Muscle of leg (tissue), 11 donors: ENCODE results near the gene CCDC78. TPM values are rescaled to one million over a fixed set of nuclear protein-coding genes. Genes with fewer than 3 reads are reported as not detected.
"Not testable (repeated sequence)": the region's sequence is repeated elsewhere in the genome, so short reads cannot be mapped to it uniquely, and the experiment has no call there.

Experiments used
- DNase-seq: peaks from one replicate; pipeline ENCODE4 v3.0.0; 2013
- H3K27ac ChIP-seq: one replicate; pipeline ENCODE4 v1.5.1; 2013; ENCODE audit warnings: mild to moderate bottlenecking, low read length, control low read depth
- H3K27me3 ChIP-seq: one replicate; pipeline ENCODE4 v1.6.1; 2013; ENCODE audit warnings: low read length; ENCODE audit not compliant: control insufficient read depth, insufficient read depth
- H3K36me3 ChIP-seq: one replicate; pipeline ENCODE4 v1.6.1; 2013; ENCODE audit warnings: low read length; ENCODE audit not compliant: control insufficient read depth, insufficient read depth
- H3K4me1 ChIP-seq: one replicate; pipeline ENCODE4 v1.6.1; 2013; ENCODE audit warnings: low read length; ENCODE audit not compliant: control insufficient read depth, insufficient read depth
- H3K4me3 ChIP-seq: one replicate; pipeline ENCODE4 v1.5.1; 2013; ENCODE audit warnings: low read length, control low read depth
- H3K9me3 ChIP-seq: replicated peaks from 2 replicates; pipeline ENCODE4 v1.6.1; 2013; ENCODE audit warnings: low read depth, low read length; ENCODE audit not compliant: control insufficient read depth
- WGBS: methylation state at CpG from one replicate; pipeline ENCODE4 v1.1.5; 2013; ENCODE audit warnings: missing lambda C conversion rate; ENCODE audit not compliant: insufficient coverage; 5-methylcytosine and 5-hydroxymethylcytosine counted together
- polyA plus RNA-seq, 8 donors: library from polyadenylated mRNA; unstranded; fragments of 120-200 nt; gene quantifications; one replicate each; pipeline versions ENCODE4 v1.2.1 to v1.2.3, GENCODE V29; 2013; ENCODE audit warnings: inconsistent platforms in 1 of 8, low replicate concordance in 1 of 8; ENCODE audit not compliant: insufficient read length in 8 of 8, insufficient read depth in 1 of 8
- total RNA-seq: library from RNA; stranded (reverse); fragments of 120-200 nt; gene quantifications from one replicate; pipeline ENCODE4 v1.2.4, GENCODE V29; 2013

Gene CCDC78
- total and polyA plus RNA-seq, 9 donors, result 0.18 to 2.1 (median 1.3) TPM

DNA sequence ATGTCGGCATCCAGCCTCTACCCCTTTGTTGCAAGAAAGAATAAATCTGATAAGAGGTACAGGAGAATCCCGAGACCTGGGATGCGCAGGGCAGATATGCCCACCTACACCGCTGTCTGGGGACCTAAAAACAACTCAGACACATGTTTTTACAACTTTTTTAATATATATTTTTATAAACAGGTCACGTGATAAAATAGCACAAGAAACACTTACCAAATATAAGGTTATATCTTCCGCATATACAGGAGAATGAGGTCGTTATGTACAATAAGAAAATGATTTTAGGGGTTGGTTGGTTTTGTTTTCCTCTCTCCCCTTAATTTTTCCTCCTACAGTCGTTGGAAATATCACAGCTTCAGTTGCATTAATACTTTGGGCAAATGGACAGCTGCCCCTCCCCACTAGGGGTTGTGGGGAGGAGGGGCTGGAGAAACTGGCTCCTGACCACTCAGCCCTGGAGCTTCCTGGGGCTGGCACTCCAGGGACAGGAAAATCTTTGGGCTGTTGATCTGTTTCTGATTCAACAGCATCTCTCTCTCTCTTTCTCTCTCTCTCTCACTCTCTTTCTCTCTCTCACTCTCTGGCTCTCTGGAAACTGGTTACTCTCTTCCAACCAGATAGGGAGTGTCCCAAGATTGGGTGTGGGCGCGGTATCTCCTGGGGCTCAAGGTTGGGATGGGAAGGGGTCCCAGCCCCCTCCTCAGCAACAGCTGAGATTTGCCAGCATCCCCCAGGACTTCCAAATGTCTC lies 33.7 kb downstream of the CCDC78 start:
- H3K27me3 ChIP-seq, result peaks cover 62% of the 10 kb centered on the region
- no peak overlapping the region for H3K4me3 ChIP-seq
- H3K27ac ChIP-seq, result no peak overlapping the region
- DNase-seq, result no peak
- H3K4me1 ChIP-seq, result peaks cover 30% of the 10 kb centered on the region
- H3K9me3 ChIP-seq, result no peaks in the 10 kb centered on the region
- 90% methylated on average over 2 of the region's 10 CpGs for WGBS
- peaks cover under 1% of the 10 kb centered on the region for H3K36me3 ChIP-seq

DNA sequence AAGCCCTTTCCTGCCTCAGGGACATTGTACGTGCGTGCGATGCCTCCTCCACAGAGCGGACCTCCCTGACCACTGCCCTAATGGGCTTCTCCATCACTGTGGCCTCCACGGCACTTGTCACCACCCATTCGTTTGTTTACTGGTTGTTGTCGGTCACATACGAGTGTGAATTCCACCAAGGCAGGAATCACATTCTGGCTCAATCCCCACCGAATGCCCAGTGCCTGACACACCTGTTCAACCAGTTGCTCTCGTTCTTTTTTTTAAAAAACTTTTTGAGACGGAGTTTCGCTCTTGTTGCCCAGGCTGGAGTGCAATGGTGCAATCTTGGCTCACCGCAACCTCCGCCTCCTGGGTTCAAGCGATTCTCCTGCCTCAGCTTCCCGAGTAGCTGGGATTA lies 35.0 kb downstream of the CCDC78 start:
- Histone ChIP-seq H3K27me3 (peaks cover 53% of the 10 kb centered on the region), H3K36me3 (peaks cover 14% of the 10 kb centered on the region), H3K4me1 (peaks cover 30% of the 10 kb centered on the region)
- H3K4me3 ChIP-seq, H3K9me3 ChIP-seq, DNase-seq, H3K27ac ChIP-seq: not testable (repeated sequence)
- 82% methylated on average over 10 of the region's 16 CpGs for WGBS

GRCh38 chr16:689175-689897 lies 36.9 kb downstream of the CCDC78 start:
- no peak for DNase-seq
- H3K4me1 ChIP-seq, result peaks cover 27% of the 10 kb centered on the region
- H3K36me3 ChIP-seq, result peaks cover 25% of the 10 kb centered on the region
- peak overlapping the region; percentile 80 for H3K27ac ChIP-seq
- 84% methylated on average over 26 of the region's 26 CpGs for WGBS
- no peaks in the 10 kb centered on the region for H3K9me3 ChIP-seq
- peak overlapping the region; percentile 91 for H3K4me3 ChIP-seq
- H3K27me3 ChIP-seq, result peaks cover 35% of the 10 kb centered on the region

- H3K36me3 ChIP-seq, result peaks cover 36% of the 10 kb centered on the region
- no peak for DNase-seq
- 92% methylated on average over 18 of the region's 19 CpGs for WGBS
- H3K4me1 ChIP-seq, result peaks cover 37% of the 10 kb centered on the region
- H3K27me3 ChIP-seq, result peaks cover 17% of the 10 kb centered on the region
- no peak overlapping the region for H3K27ac ChIP-seq
- H3K4me3 ChIP-seq, result no peak overlapping the region
- no peaks in the 10 kb centered on the region for H3K9me3 ChIP-seq
These were observed 38.7 kb downstream of the CCDC78 start for GRCh38 chr16:687499-687898.

- H3K9me3 ChIP-seq, result no peaks in the 10 kb centered on the region
- H3K4me3 ChIP-seq, result no peak overlapping the region
- H3K27ac ChIP-seq, result no peak overlapping the region
- peaks cover 41% of the 10 kb centered on the region for H3K4me1 ChIP-seq
- H3K36me3 ChIP-seq, result peaks cover 45% of the 10 kb centered on the region
- no peak for DNase-seq
- H3K27me3 ChIP-seq, result peaks cover 9% of the 10 kb centered on the region
- 92% methylated on average over 51 of the region's 51 CpGs for WGBS
These were observed 39.6 kb downstream of the CCDC78 start for GRCh38 chr16:686459-687260.

DNA sequence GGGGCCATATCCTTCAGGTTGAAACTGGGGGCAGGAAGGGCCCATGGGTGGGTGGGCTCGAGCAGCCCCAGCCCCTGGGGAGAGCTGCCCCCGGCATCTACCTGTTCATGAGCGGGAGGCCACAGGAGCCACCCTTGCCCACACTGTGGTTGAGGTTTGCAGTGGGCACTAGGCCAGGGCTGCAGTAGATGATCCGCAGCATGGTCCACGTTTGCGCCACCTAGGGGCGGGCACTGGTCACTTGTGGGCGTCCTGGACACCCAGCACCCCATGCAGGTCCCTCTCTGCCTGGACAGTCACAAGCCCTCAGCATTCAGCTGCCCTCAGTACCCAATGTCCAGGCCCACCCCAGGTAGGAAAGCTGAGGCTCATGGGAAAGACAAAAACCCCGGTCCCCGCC lies 40.3 kb downstream of the CCDC78 start:
- 72% methylated on average over 9 of the region's 10 CpGs for WGBS
- H3K27me3 ChIP-seq, result peaks cover 3% of the 10 kb centered on the region
- H3K27ac ChIP-seq, result no peak overlapping the region
- H3K4me3 ChIP-seq, result no peak overlapping the region
- no peaks in the 10 kb centered on the region for H3K9me3 ChIP-seq
- peaks cover 50% of the 10 kb centered on the region for H3K36me3 ChIP-seq
- peaks cover 48% of the 10 kb centered on the region for H3K4me1 ChIP-seq
- no peak for DNase-seq

DNA sequence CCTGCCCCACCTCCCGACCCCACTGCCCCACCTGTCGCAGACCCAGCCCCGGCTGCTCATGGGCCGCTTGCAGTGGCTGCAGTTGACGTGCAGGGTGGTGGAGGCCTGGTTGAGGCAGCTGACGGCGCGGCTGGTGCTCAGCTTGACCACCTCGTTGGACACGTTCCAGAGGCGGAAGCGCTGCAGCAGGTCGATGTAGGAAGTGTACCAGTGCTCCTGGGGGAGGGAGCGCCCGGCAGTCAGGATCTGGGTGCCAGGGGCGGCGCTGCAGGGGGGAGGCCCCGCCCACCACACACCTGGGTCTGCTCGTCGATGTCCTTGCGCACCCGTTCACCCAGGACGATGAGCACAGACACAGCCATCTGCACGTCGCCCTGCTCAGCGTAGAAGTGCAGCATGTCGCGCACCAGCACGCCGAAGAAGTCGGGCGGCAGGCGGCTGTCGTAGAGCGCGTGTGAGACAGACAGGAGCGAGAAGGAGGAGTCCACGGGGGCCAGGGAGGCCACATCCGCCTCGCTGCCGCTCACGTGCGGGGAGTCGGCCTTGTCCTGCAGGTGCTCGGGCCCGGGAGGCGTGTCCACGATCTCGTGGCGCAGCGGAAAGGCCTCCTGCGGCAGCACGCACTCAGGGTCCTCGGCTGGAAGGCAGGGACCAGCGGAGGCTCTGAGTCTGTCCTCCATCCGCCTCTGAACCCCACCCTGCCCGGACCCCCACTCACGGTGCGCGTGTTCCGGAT lies 41.1 kb downstream of the CCDC78 start:
- Histone ChIP-seq H3K9me3 (no peaks in the 10 kb centered on the region), H3K36me3 (peaks cover 50% of the 10 kb centered on the region), H3K27me3 (no peaks in the 10 kb centered on the region), H3K4me3 (peak overlapping the region; percentile 61), H3K4me1 (peaks cover 45% of the 10 kb centered on the region), H3K27ac (no peak overlapping the region)
- 88% methylated on average over 61 of the region's 61 CpGs for WGBS
- DNase-seq, result peak; percentile 41

DNA sequence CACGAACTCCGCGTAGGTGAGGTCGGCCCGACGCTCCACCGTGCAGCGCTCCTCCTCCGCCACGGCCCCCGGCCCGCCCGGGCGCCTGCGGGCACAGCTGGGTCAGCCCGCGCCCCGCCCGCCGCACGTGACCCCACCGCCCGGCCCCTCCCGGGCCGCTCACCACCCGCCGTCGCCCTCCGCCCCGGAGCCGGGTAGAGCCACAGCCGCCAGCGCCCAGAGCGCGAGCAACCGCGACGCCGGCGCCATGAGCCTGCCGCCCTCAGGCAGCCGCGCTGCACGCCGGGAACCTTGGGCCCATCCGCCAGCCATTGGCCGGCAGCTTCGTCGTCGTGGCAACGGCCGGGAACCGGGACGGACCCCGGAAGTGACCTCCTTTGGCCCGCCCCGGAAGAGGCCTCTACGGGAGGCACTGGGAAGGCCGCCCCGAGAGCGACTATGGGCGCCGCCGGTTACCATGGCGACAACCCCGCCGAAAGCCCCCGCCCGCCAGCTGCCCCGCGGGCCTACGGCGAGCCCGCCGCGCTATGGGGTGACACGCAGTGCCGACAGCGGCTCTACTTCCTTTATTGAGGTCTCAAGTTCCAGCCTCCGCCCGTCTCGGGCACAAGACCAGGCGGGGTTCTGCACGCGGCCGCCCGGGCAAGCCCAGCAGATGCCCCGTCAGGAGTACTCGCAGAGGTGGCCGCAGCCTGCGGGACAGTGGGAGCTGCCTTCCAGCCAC lies 42.0 kb downstream of the CCDC78 start, which contains the start of gene JMJD8:
JMJD8 (minus strand) TSS at position 264 of the 724 bp plus-strand sequence; CDS start at position 249, 15 bp downstream.
- H3K36me3 ChIP-seq, result peaks cover 50% of the 10 kb centered on the region
- peak within 1 kb of the TSS; percentile 42 for H3K27ac ChIP-seq
- WGBS, result 3% methylated on average over 91 of the region's 91 CpGs

GRCh38 chr16:683396-684070 lies 42.7 kb downstream of the CCDC78 start:
- WGBS, result 4% methylated on average over 45 of the region's 57 CpGs
- H3K4me1 ChIP-seq, result peaks cover 44% of the 10 kb centered on the region
- DNase-seq, result no peak
- peak overlapping the region; percentile 61 for H3K4me3 ChIP-seq
- H3K36me3 ChIP-seq, result peaks cover 50% of the 10 kb centered on the region
- no peaks in the 10 kb centered on the region for H3K27me3 ChIP-seq
- no peak overlapping the region for H3K27ac ChIP-seq
- no peaks in the 10 kb centered on the region for H3K9me3 ChIP-seq

More for the DNA sequence above, 42.0 kb downstream of the CCDC78 start, which contains the start of gene JMJD8:
- peak within 1 kb of the TSS; percentile 61 for H3K4me3 ChIP-seq
- peaks cover 42% of the 10 kb centered on the region for H3K4me1 ChIP-seq
- no peaks in the 10 kb centered on the region for H3K9me3 ChIP-seq
- no peaks in the 10 kb centered on the region for H3K27me3 ChIP-seq
- peak; percentile 98 for DNase-seq
